Measurements from ENCODE around the gene MAP3K9. TPM values are rescaled to one million over a fixed set of nuclear protein-coding genes. Genes with fewer than 3 reads are reported as not detected.

The MAP3K9 gene
- total RNA-seq, 1 donor from 2014 or later, result 10.1 TPM

- intact Hi-C loops (cut with micrococcal nuclease), result no loop called here
- peaks cover 2% of the 10 kb centered on the region for H3K36me3 Mint-ChIP-seq (ENCODE audit: low read depth)
- no peaks in the 10 kb centered on the region for H3K9me3 Mint-ChIP-seq
- CTCF ChIA-PET, result no interaction called here
- DNase-seq (no peak), ATAC-seq (ENCODE audit: low read depth) (no peak)
- no peaks in the 10 kb centered on the region for H3K4me1 Mint-ChIP-seq
- H3K27ac Mint-ChIP-seq, result no peak overlapping the region
- POLR2A ChIA-PET, result no interaction called here
- no peak overlapping the region for H3K4me3 Mint-ChIP-seq
- H3K27me3 Mint-ChIP-seq, result no peaks in the 10 kb centered on the region
- TF ChIP-seq, protein P1, sequence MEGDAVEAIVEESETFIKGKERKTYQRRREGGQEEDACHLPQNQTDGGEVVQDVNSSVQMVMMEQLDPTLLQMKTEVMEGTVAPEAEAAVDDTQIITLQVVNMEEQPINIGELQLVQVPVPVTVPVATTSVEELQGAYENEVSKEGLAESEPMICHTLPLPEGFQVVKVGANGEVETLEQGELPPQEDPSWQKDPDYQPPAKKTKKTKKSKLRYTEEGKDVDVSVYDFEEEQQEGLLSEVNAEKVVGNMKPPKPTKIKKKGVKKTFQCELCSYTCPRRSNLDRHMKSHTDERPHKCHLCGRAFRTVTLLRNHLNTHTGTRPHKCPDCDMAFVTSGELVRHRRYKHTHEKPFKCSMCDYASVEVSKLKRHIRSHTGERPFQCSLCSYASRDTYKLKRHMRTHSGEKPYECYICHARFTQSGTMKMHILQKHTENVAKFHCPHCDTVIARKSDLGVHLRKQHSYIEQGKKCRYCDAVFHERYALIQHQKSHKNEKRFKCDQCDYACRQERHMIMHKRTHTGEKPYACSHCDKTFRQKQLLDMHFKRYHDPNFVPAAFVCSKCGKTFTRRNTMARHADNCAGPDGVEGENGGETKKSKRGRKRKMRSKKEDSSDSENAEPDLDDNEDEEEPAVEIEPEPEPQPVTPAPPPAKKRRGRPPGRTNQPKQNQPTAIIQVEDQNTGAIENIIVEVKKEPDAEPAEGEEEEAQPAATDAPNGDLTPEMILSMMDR (IDR thresholded peaks at IDR 0.05), result no peak
Observed at GRCh38 chr14:70685474-70686197, 123.7 kb downstream of the MAP3K9 start.

DNA sequence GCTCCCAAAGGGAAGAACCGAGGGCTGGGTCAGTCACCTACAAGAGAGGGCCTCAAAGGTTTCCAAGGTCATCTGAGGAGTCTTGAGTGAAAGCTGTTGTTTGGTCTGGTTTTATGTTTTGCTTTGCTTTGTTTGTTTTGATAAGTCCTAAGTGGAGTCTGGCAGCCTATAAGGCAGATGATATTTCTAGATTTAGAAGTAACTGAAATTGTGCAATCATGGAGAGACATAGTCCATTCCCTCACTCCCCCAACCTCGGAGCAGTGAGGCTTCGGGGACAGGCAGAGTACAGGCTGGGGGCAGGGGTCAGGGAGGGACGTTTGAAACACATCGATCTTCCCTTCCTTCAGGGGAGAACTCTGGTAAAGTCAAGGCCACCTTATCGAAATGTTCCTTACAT, 125.3 kb downstream of the MAP3K9 start:
- Mint-ChIP-seq H3K27me3 (no peaks in the 10 kb centered on the region), H3K9me3 (no peaks in the 10 kb centered on the region), H3K27ac (no peak overlapping the region), H3K36me3 (ENCODE audit: low read depth) (peaks cover 2% of the 10 kb centered on the region), H3K4me1 (no peaks in the 10 kb centered on the region), H3K4me3 (no peak overlapping the region)
- CTCF ChIA-PET, result no interaction called here
- POLR2A ChIA-PET, result no interaction called here
- ATAC-seq (ENCODE audit: low read depth) (no peak), DNase-seq (no peak)
- TF ChIP-seq, protein P1 (IDR thresholded peaks at IDR 0.05), result no peak
- intact Hi-C loops (cut with micrococcal nuclease), result no loop called here

DNA sequence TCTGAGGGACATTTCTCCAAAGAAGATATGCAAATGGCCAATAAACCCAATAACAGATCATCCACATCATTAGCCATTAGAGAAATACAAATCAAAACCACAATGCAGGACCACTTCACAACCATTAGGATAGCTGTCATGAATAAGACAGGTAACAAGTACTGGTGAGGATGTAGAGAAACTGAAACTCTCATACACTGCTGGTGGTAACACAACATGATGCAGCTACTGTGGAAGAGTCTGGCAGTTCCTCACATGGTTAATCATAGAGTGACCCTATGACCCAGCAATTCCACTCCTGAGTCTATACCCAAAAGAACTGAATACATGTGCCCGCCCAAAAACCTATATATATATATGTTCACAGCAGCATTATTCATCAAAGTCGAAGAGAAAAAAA, 128.6 kb downstream of the MAP3K9 start:
- TF ChIP-seq, protein P1 (IDR thresholded peaks at IDR 0.05), result no peak
- Mint-ChIP-seq H3K27me3 (no peaks in the 10 kb centered on the region), H3K9me3 (no peaks in the 10 kb centered on the region), H3K4me3 (no peak overlapping the region), H3K36me3 (ENCODE audit: low read depth) (peaks cover 6% of the 10 kb centered on the region), H3K4me1 (no peaks in the 10 kb centered on the region), H3K27ac (no peak overlapping the region)
- POLR2A ChIA-PET, result no interaction called here
- intact Hi-C loops (cut with micrococcal nuclease), result no loop called here
- ATAC-seq (ENCODE audit: low read depth) (no peak), DNase-seq (no peak)
- CTCF ChIA-PET, result interaction anchor here (1.1 kb wide), 1 partner anchor 20 kb away, joined by 3 read pairs; no protein-coding TSS in a partner anchor

- ATAC-seq (ENCODE audit: low read depth) (no peak), DNase-seq (no peak)
- ChIA-PET CTCF (no interaction called here), POLR2A (interaction anchor here (1.5 kb wide), 1 partner anchor 36 kb away, joined by 6 read pairs; no protein-coding TSS in a partner anchor)
- intact Hi-C loops (cut with micrococcal nuclease), result no loop called here
- no peak overlapping the region for H3K4me3 Mint-ChIP-seq
- H3K27ac Mint-ChIP-seq, result no peak overlapping the region
- no peaks in the 10 kb centered on the region for H3K27me3 Mint-ChIP-seq
- no peaks in the 10 kb centered on the region for H3K9me3 Mint-ChIP-seq
- peaks cover 34% of the 10 kb centered on the region for H3K36me3 Mint-ChIP-seq (ENCODE audit: low read depth)
- no peaks in the 10 kb centered on the region for H3K4me1 Mint-ChIP-seq
- TF ChIP-seq, protein P1 (IDR thresholded peaks at IDR 0.05), result no peak
Observed at GRCh38 chr14:70677341-70677740, 132.0 kb downstream of the MAP3K9 start.

Other genes with a start within 250 kb of the MAP3K9 start
- gene MED6, start 208.9 kb downstream of the MAP3K9 start, total RNA-seq, result 50.5 and 57.0 TPM in 2 replicates
- gene TTC9, start 167.6 kb downstream of the MAP3K9 start, total RNA-seq, result 11.1 and 12.4 TPM in 2 replicates
- gene PCNX1, start 97.9 kb upstream of the MAP3K9 start, total RNA-seq, result 53.6 and 64.7 TPM in 2 replicates

Data from activated B cell treated with CpG ODN at 0.5 μM for 24 hours (primary cell).